ENCODE data around the gene APBA2.

APBA2 gene

DNA sequence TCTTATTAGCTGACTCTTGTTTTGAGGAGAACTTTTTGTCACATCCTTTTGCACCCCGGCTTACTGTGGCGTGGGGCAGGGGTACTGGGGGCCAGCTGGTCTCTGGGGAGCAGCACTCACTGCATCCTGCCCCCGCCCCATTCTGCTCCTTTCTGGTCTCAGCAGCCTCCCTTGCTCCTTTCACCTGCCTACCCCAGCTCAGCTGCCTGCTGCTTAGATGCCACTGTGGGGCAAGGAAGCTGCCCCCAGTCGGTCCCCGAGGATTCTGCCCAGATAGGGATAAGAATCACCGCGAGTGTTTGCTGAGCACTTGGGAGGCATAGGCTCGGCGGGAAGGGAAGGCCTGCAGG is 32.0 kb downstream of the APBA2 start:
- DNase-seq: no peak

DNA sequence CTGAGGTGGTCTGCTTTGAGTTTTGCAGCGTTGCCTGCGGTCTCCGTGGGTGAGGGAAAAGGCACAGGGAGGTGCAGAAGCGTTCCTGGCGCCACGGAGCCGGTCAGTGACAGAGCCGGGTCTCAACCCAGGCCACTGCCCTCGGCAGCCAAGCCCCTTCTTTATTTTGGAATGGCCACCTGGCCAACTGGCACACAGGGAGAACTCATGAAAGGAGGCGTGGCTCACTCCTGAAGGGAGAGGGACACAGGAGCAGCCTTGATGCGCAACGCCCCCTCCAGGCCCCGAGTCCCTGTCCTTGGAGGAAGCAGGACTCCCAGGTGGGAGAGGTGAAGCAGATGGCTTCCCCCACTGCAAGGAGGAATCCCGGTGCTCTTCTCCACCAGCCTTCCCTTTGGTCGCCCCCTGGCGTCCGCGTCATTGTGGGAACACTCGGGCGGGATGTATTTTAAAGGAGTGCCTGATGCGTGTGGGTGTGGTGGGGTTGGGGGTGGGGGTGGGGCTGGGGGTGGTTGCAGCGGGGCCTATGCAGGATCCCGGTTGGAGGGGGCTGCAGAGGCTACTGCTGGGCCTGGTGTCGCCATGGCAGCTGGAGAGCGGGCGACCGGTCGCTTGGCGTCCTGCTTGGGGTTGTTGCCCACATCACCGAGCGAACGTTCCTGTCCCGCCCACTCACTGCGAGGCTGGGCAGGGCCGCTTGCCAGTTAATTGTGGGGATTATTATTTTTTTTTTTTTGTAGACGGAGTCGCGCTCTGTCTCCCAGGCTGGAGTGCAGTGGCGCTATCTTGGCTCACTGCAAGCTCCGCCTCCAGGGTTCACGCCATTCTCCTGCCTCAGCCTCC is 32.6 kb downstream of the APBA2 start:
- DNase-seq: no peak

- DNase-seq: no peak
Measured at GRCh38 chr15:28919201-28919635, 33.4 kb downstream of the APBA2 start.

DNA sequence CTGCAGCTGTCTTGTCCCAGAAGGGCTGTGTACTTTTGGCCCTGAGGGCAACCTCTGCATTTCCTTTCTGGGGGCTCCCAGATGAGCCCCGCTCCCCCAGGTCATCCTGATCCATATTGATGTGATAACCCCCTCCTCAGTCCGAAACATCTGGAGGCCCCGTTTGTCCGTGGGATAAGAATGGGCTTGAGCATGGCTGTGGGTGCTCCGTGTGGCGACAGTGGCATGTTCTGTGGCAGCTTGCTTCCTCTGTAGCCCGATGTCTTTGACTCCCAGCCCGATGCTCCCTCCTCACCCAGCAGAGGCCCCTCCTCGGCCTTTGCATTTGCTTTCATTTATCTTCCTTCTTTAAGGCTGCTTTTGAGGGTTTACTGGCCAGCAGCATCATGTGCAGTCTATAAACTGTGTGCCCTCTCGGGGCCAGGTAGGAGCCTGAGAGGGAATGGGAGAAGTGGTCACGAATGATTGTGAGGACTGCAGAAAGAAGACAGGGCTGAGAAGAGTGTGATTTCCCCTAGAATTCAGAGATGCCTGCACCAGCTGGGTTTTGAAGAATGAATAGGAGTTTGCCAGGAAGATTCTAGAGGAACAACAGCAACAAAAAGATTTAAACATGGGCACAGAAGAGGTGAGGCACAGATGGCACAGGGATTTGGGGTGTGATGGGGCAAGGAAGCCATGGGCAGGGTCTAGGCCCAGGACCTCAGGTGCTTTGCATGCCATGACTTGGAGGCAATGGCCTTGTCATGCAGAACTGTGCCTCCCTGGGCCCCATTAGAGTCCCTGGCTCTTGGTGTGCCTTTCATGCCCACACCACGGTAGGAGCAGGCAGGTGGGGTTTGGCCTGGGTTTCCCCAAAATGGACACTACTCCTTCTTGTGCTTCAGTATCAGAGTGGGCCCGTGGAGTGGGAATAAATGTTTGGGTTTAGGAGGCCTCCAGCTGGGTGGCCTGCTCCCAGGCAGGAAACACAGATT is 34.2 kb downstream of the APBA2 start:
- DNase-seq: no peak

- no peak for DNase-seq
Measured at GRCh38 chr15:28920781-28921331, 35.1 kb downstream of the APBA2 start.

GRCh38 chr15:28921336-28921735 is 35.6 kb downstream of the APBA2 start:
- DNase-seq: no peak

- DNase-seq: no peak
Measured at GRCh38 chr15:28921919-28922706, 36.3 kb downstream of the APBA2 start.

DNA sequence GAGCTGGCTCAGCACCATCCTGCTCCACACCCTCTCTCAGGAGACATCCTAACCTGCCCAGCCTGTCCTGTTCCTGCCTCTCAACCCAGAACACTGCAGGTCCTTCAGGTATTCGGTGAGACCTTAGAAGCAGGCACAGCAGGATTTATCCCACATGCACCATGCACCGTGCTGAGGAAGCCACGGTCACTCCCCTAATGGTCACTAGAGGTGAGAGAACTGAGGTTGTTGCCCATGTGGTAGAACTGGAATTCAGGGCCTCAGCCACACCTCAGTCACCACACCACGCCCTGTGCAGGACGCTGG is 36.9 kb downstream of the APBA2 start:
- DNase-seq: no peak

GRCh38 chr15:28923726-28924280 is 38.0 kb downstream of the APBA2 start:
- DNase-seq: no peak

GRCh38 chr15:28927043-28927442 is 41.3 kb downstream of the APBA2 start:
- DNase-seq: no peak

- no peak for DNase-seq
Measured at GRCh38 chr15:28929200-28929599, 43.4 kb downstream of the APBA2 start.

DNA sequence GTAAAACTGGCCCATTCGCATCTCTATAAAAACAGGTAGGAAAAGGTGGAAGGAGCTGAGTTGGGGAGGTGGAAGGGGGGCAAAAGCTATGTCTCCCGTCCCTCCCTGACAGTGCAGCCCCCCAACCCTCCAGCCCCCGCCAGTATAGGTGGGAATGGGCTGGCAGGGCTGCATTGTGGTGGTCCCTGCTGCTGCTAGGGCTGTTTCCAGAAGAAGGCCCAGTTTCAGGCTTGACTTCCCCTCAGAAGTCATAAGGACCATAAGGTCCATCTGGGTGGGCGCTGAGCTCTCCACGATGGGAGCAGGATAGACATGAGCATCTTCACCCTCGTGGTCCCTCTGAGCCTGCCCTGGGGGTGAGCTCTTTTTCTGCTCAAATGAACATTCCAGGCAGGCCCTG is 44.2 kb downstream of the APBA2 start:
- DNase-seq: no peak

DNA sequence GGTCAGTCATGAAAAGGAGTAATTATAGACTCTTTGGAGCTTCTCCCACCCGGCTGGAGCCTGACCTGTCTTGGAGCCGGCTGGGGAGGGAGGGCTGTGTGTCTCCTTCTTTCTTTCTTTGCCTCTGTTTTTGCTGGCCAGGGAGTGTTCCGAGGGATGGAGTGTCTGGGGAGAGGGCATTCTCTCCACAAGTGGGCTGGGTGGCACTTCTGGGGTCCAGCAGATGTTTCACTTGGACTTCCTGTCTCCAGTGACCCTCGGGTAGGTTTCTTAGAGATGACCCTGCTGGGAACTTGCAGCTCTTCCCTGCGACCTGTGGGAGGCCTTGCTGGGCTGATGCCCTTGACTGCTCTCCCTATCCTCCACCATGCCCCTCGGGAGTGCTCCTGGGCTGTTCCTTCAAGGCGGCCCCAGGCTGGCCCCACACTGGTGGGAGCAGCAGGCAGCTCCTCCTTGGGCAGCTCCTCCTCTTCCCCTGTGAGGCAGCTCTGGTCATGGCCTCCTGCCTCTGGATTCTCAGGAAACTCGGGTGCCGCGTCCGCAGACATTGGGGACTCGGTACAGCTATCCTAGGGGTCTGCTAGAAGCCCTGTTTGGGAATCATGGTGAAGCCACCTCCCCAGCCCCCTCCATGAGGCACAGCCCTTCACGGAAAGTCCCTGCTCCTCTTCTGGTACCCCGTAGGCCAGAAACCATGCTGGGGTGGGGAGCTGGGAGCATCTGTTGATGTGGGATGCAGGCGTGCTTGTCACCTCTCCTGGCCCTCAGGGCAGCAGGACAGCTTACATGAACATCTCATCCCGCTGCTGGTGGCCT is 44.9 kb downstream of the APBA2 start:
- DNase-seq: no peak

GRCh38 chr15:28931828-28932227 is 46.1 kb downstream of the APBA2 start:
- DNase-seq: no peak

GRCh38 chr15:28932361-28932760 is 46.6 kb downstream of the APBA2 start:
- DNase-seq: no peak

- no peak for DNase-seq
Measured at GRCh38 chr15:28933710-28934445, 48.1 kb downstream of the APBA2 start.

DNA sequence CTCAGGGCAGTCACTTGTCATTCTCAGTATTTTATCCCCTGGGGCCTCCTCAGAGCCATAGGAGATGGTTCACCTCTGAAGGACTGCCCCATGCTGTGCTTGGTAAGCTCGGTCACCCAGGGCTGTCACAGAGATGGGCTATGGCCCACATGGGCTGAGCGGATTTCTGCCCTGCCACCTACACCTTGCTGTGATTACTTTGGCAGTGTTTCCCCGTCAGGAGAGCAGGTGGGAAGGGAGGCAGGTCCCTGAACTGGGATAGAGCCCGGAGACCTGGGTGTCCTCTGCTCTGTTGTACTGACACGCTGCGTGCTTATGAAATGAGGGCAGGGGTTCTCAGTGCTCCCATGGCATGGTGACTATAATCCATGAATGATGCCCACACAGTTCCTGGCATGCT is 48.9 kb downstream of the APBA2 start:
- DNase-seq: no peak

GRCh38 chr15:28935316-28935715 is 49.5 kb downstream of the APBA2 start:
- DNase-seq: no peak

DNA sequence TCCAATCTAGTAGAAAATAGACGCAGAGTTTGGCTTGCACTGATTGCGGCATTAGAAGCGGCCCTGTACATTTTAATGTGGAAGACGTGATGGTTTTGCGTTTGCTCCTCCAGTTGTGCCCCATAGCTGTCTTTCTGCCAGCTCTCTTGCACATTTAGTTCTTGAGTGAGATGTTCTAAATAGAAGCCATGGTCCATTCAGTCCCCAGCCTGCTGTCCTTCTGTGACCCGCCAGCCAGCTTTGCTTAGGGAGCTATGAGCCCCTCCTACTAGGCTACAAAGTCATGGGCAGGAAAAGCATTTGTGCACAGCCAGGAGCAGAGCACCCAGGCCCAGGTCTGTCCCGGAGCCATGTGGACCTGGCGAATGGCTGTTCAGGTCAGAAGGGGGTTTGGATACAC is 50.3 kb downstream of the APBA2 start:
- DNase-seq: no peak

DNA sequence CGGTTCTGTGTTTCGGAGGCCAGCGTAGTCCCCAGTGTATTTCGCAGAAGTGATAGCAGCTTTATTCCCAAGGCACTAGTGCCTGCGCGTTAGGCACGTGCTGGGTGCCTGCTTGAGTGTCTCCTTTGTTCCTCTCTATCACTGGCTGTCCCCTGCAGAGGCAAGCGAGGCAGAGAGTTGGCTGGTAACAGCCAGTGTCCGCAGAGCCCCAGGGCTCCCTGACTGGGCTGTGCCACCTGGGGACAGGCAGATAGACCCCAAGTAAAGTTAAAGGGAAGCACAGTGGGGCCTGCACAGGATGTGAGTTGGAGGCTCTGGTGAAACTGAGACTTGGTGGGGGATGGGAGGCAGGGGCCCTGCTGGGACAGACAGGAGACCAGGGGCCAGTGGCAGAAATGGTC is 50.7 kb downstream of the APBA2 start:
- no peak for DNase-seq

DNA sequence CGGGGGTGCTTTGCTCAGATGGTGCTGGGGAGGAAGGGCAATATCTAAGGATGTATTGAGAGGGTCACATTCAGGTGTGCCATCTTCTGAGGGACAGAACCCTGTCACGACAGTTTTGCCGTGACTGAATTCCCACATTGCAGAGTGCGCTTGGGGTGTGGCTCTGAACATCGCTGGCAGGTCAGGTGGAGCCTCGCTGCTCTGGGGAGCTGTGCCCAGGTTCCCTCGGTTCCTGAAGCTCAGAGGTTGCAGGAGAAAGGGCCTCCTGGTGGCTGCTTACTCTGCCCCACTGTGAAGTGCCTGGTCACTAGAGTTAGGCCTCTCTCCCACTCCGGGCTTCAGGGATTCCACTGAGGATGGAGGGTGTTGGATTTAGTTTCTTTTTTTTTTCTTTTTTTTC is 51.5 kb downstream of the APBA2 start:
- DNase-seq: no peak
